ENCODE data around the gene ST3GAL3.

GRCh38 chr1:43881415-43881814 is 174.1 kb downstream of the ST3GAL3 start:
- TF ChIP-seq CTCF (conservative IDR thresholded peaks at IDR 0.05) (no peak), ZFX (IDR thresholded peaks at IDR 0.05) (no peak)

All from C4-2B (cell line).